ENCODE results near the gene KLHDC7A.

DNA sequence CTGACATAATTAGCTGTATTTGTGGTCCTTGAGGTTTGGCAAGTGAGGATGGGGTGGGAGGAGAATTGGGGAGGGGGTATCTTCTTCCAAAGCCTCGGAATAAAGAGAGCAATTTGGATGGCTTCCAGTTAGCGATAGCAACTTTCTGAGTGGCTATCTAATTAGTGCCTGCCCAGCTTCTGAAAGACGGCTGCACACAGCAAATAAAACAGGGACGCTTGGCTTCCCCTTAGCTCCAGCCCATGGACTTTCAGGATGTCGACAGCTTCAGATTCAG is 31.1 kb downstream of the KLHDC7A start:
- TF ChIP-seq, protein P1, sequence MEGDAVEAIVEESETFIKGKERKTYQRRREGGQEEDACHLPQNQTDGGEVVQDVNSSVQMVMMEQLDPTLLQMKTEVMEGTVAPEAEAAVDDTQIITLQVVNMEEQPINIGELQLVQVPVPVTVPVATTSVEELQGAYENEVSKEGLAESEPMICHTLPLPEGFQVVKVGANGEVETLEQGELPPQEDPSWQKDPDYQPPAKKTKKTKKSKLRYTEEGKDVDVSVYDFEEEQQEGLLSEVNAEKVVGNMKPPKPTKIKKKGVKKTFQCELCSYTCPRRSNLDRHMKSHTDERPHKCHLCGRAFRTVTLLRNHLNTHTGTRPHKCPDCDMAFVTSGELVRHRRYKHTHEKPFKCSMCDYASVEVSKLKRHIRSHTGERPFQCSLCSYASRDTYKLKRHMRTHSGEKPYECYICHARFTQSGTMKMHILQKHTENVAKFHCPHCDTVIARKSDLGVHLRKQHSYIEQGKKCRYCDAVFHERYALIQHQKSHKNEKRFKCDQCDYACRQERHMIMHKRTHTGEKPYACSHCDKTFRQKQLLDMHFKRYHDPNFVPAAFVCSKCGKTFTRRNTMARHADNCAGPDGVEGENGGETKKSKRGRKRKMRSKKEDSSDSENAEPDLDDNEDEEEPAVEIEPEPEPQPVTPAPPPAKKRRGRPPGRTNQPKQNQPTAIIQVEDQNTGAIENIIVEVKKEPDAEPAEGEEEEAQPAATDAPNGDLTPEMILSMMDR (conservative IDR thresholded peaks at IDR 0.05 in 1 of 2, IDR thresholded peaks at IDR 0.05 in 1 of 2; ENCODE audit: extremely low read depth in 1 of 2, insufficient read depth in 1 of 2, low read depth in 1 of 2, low read length in 2 of 2): no peak
- no peak for TF ChIP-seq EZH2 (IDR thresholded peaks at IDR 0.05; ENCODE audit: borderline replicate concordance, low read length)
